SK-N-SH treated with all-trans-retinoic acid at 6 μM for 48 hours (cell line): Measurements from ENCODE around the gene INPP5E.

ENCODE experiments used
- ARNTL ChIP-seq: fragments of 450-650 bp; formaldehyde crosslinking; IDR thresholded peaks from 2 replicates; pipeline ENCODE4 v1.5.0; 2020; ENCODE audit warnings: low read depth, mild to moderate bottlenecking, moderate library complexity, borderline replicate concordance
- BACH2 ChIP-seq: fragments of 250-450 bp; sonication (Bioruptor Pico); IDR thresholded peaks from 2 replicates; pipeline ENCODE4 v1.9.0; 2021; ENCODE audit warnings: mild to moderate bottlenecking, borderline replicate concordance
- CSRNP3 ChIP-seq: fragments of 250-450 bp; sonication (Bioruptor Pico); IDR thresholded peaks from 2 replicates; pipeline ENCODE4 v1.5.1; 2021; ENCODE audit warnings: mild to moderate bottlenecking, moderate library complexity
- ISL1 ChIP-seq: fragments of 250-450 bp; sonication (Bioruptor Pico); IDR thresholded peaks from 2 replicates; pipeline ENCODE4 v2.1.2; 2022; ENCODE audit warnings: mild to moderate bottlenecking, moderate library complexity
- OSR1 ChIP-seq: fragments of 250-450 bp; sonication (Bioruptor Pico); IDR thresholded peaks from 2 replicates; pipeline ENCODE4 v1.8.0; 2022; ENCODE audit warnings: moderate library complexity, mild to moderate bottlenecking, inconsistent platforms
- TOX ChIP-seq: fragments of 250-450 bp; sonication (Bioruptor Pico); IDR thresholded peaks from 2 replicates; pipeline ENCODE4 v1.8.0; 2021; ENCODE audit warnings: mild to moderate bottlenecking, moderate library complexity, borderline replicate concordance
- ZC3H10 ChIP-seq: fragments of 250-450 bp; sonication (Bioruptor Pico); IDR thresholded peaks from 2 replicates; pipeline ENCODE4 v1.5.1; 2021; ENCODE audit warnings: mild to moderate bottlenecking, moderate library complexity
- ZFP3 ChIP-seq: fragments of 250-450 bp; sonication (Bioruptor Pico); IDR thresholded peaks from 2 replicates; pipeline ENCODE4 v1.5.0; 2020; ENCODE audit warnings: mild to moderate bottlenecking, moderate library complexity
- ZNF8 ChIP-seq: fragments of 450-650 bp; formaldehyde crosslinking; IDR thresholded peaks from 2 replicates; pipeline ENCODE4 v1.5.0; 2020; ENCODE audit warnings: mild to moderate bottlenecking, moderate library complexity
- TF ChIP-seq, protein P1 (sequence below): fragments of 250-450 bp; sonication (Bioruptor Pico); IDR thresholded peaks from 2 replicates; pipeline ENCODE4 v1.5.1; 2020; ENCODE audit warnings: low read depth, mild to moderate bottlenecking, moderate library complexity
- TF ChIP-seq, protein P2 (sequence below): fragments of 250-450 bp; sonication (Bioruptor Pico); IDR thresholded peaks from 2 replicates; pipeline ENCODE4 v1.8.0; 2021; ENCODE audit warnings: low read depth, mild to moderate bottlenecking, moderate library complexity, borderline replicate concordance
- TF ChIP-seq, protein P3 (sequence below): fragments of 250-450 bp; sonication (Bioruptor Pico); IDR thresholded peaks from 2 replicates; pipeline ENCODE4 v1.8.0; 2020; ENCODE audit warnings: mild to moderate bottlenecking, moderate library complexity, borderline replicate concordance

- TF ChIP-seq ZNF8 (no peak), TOX (CRISPR knock-in tag) (no peak), ZC3H10 (CRISPR knock-in tag) (no peak), OSR1 (CRISPR knock-in tag) (no peak), ARNTL (CRISPR knock-in tag) (no peak), BACH2 (CRISPR knock-in tag) (no peak), ZFP3 (CRISPR knock-in tag) (no peak), ISL1 (no peak), CSRNP3 (no peak)
- TF ChIP-seq, protein P1, sequence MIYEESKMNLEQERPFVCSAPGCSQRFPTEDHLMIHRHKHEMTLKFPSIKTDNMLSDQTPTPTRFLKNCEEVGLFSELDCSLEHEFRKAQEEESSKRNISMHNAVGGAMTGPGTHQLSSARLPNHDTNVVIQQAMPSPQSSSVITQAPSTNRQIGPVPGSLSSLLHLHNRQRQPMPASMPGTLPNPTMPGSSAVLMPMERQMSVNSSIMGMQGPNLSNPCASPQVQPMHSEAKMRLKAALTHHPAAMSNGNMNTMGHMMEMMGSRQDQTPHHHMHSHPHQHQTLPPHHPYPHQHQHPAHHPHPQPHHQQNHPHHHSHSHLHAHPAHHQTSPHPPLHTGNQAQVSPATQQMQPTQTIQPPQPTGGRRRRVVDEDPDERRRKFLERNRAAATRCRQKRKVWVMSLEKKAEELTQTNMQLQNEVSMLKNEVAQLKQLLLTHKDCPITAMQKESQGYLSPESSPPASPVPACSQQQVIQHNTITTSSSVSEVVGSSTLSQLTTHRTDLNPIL (CRISPR knock-in tag) = no peak
- TF ChIP-seq, protein P2, sequence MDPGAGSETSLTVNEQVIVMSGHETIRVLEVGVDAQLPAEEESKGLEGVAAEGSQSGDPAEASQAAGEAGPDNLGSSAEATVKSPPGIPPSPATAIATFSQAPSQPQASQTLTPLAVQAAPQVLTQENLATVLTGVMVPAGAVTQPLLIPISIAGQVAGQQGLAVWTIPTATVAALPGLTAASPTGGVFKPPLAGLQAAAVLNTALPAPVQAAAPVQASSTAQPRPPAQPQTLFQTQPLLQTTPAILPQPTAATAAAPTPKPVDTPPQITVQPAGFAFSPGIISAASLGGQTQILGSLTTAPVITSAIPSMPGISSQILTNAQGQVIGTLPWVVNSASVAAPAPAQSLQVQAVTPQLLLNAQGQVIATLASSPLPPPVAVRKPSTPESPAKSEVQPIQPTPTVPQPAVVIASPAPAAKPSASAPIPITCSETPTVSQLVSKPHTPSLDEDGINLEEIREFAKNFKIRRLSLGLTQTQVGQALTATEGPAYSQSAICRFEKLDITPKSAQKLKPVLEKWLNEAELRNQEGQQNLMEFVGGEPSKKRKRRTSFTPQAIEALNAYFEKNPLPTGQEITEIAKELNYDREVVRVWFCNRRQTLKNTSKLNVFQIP (CRISPR knock-in tag) = no peak
- TF ChIP-seq, protein P3, sequence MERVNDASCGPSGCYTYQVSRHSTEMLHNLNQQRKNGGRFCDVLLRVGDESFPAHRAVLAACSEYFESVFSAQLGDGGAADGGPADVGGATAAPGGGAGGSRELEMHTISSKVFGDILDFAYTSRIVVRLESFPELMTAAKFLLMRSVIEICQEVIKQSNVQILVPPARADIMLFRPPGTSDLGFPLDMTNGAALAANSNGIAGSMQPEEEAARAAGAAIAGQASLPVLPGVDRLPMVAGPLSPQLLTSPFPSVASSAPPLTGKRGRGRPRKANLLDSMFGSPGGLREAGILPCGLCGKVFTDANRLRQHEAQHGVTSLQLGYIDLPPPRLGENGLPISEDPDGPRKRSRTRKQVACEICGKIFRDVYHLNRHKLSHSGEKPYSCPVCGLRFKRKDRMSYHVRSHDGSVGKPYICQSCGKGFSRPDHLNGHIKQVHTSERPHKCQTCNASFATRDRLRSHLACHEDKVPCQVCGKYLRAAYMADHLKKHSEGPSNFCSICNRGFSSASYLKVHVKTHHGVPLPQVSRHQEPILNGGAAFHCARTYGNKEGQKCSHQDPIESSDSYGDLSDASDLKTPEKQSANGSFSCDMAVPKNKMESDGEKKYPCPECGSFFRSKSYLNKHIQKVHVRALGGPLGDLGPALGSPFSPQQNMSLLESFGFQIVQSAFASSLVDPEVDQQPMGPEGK (CRISPR knock-in tag) = no peak
Measured at GRCh38 chr9:136394312-136395019, 45.2 kb downstream of the INPP5E start.
